CMK (cell line): ENCODE results near the gene DISC1.
A peak's percentile ranks its signal among the peaks of the same experiment; 100 is the strongest.
"Not testable (repeated sequence)": the region's sequence is repeated elsewhere in the genome, so short reads cannot be mapped to it uniquely, and the experiment has no call there.

Source experiments
- DNase-seq: peaks from one replicate; pipeline ENCODE4 v3.0.0-alpha.2; 2010; ENCODE audit warnings: low read depth

DISC1 gene

GRCh38 chr1:231699784-231700183 lies 73.2 kb downstream of the DISC1 start:
- DNase-seq: no peak

GRCh38 chr1:231701306-231701705 lies 74.7 kb downstream of the DISC1 start:
- no peak for DNase-seq

- no peak for DNase-seq
These were observed 75.7 kb downstream of the DISC1 start for GRCh38 chr1:231702331-231702730.

GRCh38 chr1:231702804-231703203 lies 76.2 kb downstream of the DISC1 start:
- no peak for DNase-seq

GRCh38 chr1:231705806-231706760 lies 79.5 kb downstream of the DISC1 start:
- DNase-seq: peak; percentile 9

GRCh38 chr1:231706934-231707333 lies 80.3 kb downstream of the DISC1 start:
- DNase-seq: no peak

- no peak for DNase-seq
These were observed 80.8 kb downstream of the DISC1 start for GRCh38 chr1:231707407-231707806.

GRCh38 chr1:231708394-231708793 lies 81.8 kb downstream of the DISC1 start:
- no peak for DNase-seq

GRCh38 chr1:231714440-231714839 lies 87.8 kb downstream of the DISC1 start:
- no peak for DNase-seq

- DNase-seq: no peak
These were observed 89.5 kb downstream of the DISC1 start for GRCh38 chr1:231715816-231716722.

GRCh38 chr1:231716879-231717278 lies 90.3 kb downstream of the DISC1 start:
- DNase-seq: no peak

- no peak for DNase-seq
These were observed 93.0 kb downstream of the DISC1 start for GRCh38 chr1:231719485-231720183.

GRCh38 chr1:231720652-231721325 lies 94.2 kb downstream of the DISC1 start:
- DNase-seq: no peak

- DNase-seq: no peak
These were observed 94.8 kb downstream of the DISC1 start for GRCh38 chr1:231721436-231721835.

GRCh38 chr1:231722356-231722755 lies 95.8 kb downstream of the DISC1 start:
- DNase-seq: no peak

GRCh38 chr1:231723146-231723545 lies 96.6 kb downstream of the DISC1 start:
- no peak for DNase-seq

GRCh38 chr1:231724041-231724440 lies 97.5 kb downstream of the DISC1 start:
- DNase-seq: no peak

- DNase-seq: peak; percentile 38
These were observed 98.5 kb downstream of the DISC1 start for GRCh38 chr1:231724876-231725647.

GRCh38 chr1:231727171-231727570 lies 100.6 kb downstream of the DISC1 start:
- no peak for DNase-seq

GRCh38 chr1:231728987-231729386 lies 102.4 kb downstream of the DISC1 start:
- DNase-seq: not testable (repeated sequence)

GRCh38 chr1:231729544-231729943 lies 103.0 kb downstream of the DISC1 start:
- no peak for DNase-seq
